Amygdala (tissue), 56 donors: ENCODE results near the gene ZSCAN12.
"Not testable (repeated sequence)": the region's sequence is repeated elsewhere in the genome, so short reads cannot be mapped to it uniquely, and the experiment has no call there.

Experiments
- DNase-seq, 56 donors: peaks; one replicate each; lab custom pipeline; 2025; lab: John Stamatoyannopoulos, UW

ZSCAN12 gene

DNA sequence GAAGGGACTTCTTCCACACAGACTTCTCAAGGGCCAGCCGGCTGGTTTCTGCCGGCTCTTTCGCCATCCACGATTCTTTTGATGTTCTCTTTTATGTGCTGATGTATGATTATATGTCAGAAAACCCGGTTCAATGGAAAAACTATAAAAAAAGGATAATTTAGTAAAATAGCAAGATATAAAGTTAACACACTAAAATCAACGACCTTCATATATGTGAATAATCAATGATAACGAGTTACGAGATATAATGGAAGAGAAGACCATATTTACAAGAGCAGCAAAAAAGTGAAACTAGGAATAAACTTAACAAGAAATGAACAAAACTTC lies 540 bp upstream of the ZSCAN12 start:
- DNase-seq, result no peak

DNA sequence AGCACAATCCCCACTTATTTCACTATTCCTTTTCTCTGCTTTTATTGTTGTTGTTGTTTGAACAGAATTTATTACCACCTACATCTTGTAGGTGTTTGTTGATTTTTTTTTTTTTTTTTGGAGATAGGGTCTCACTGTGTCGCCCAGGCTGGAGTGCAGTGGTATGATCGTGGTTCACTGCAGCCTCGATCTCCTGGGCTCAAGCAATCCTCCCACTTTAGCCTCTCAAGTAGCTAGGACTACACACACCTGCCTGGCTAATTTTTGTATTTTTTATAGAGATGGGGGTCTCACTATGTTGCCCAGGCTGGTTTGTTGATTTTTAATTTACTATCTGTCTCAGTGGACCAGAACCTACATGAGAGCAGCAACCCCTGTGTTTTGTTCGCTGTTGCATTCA lies 3.6 kb downstream of the ZSCAN12 start:
- DNase-seq, result no peak

DNA sequence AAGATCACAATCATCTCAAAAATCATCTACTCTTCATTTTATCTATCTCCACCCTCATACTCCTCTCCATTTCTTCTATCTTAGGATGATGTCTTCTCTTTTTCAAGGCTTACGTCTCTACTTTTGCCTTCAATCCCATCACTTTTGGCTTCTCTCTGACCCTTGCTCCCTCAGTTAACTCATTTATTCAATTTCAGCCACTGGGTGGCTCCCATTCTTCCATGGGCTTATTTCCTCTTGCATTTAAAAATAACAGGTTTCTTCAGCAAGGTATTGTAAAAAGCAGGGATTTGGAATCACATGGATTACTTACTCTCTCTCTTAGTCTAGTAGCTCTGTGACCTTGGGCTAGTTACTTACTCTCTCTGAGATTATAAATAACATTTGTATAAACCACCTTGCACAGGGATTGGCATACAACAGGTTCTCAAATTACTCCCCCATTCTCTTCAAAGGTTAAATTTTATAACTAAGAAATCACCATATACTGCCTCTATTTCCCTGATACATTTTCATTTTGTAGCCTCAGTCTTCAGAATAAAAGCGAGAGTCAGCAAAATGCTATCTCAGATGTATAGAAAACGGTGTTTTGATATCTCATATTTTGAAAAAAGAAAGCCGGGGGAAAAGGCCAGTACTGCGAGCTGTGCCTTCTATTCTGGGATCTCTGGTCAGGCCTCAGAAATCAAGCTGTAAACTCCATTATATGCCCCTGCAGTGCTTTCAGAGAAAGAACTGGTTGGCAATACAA lies 5.5 kb downstream of the ZSCAN12 start:
- no peak for DNase-seq

DNA sequence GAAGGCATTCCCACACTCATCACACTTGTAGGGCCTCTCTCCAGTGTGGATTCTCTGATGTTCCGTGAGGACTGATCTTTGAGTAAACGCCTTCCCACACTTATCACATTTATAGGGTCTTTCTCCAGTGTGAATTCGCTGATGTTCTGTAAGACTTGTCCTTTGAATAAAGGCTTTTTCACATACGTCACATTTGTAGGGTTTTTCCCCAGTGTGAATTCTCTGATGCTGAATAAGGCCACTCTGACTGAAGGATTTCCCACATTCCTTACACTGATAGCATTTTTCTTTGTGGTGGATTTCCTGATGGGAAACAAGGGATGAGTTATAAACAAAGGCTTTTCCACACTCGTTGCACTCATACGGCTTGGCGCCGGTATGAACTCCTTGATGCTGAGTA lies 8.9 kb downstream of the ZSCAN12 start:
- no peak for DNase-seq

DNA sequence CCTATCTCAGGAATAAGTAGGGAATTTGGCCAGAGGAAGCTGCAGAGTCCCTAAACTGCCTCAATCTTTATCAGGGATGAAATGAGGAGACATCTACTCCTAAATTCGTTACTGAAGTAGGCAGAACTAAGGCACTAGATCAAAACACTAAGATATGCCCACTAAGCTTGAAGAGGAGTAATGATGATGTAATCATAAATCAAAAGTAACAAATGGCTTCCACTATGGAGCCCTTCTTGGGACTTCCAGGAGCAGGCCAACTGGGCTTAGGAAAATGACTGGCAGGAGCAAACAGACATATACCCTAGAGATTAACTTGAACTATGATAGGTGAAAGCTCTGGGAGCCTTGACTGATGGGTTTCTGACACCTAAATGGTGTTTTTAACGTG lies 15.4 kb downstream of the ZSCAN12 start:
- DNase-seq, result no peak

DNA sequence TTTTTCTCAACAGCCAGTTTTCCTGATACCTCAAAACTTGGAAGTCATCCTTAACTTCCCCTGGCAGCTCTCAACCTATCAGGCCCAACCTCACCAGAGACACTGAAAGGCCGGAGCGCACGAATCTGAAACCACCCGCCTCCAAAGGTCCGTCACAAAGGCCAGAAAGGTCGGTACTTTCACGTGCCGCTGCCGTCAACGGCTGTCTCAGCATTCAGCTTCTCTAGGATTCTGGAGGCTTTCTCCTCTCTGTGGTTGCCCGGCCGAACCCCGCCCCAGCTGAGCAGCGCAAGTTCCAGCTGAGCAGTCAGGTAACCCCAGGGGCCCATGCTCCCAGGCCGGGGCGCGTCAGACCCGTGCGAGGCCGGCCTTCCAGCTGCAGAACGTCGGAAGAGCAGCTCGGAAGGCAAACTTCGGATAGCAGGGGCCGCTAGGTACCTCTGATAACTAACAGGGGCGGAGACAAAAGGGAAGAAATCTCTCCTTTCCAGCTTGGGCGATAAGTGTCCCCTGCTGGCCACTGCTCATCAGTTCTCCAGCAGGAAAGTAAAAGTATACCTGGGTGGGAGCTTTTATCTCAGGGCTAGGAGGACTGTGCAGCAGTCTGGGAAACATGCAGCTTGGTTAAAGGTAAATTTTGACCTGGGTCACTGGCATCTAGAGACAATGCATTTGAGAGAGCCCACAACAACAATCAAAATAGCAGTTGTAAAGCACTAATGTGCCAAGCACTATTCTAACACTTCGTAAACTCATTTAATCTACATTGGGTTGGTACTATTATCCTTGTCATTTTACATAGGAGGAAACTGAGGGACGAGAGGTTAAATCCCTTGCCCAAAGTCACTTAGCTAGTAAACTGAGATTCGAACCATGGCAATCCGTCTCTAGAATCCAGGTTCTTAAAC lies 16.1 kb downstream of the ZSCAN12 start:
- peak in 53 of 56 donors; percentile 1 to 75 (median 36) for DNase-seq

DNA sequence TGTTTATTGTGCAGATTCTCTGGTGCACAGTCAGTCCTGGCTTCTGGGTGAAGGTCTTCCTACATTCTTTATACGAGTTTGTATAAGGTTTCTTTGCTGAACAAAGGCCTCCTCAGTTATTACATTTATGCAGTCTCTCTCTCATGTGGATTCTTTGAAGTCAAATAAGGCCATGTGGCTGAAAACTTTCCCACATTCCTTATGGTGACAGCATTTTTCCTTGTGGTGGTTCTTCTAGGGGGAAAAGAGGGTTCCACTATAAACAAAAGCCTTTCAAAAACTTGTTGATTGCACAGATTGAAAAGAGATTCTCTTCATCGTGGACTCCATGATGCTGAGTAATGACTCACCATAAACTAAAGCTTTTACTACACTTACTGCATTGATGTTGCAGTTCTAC lies 19.2 kb downstream of the ZSCAN12 start:
- no peak for DNase-seq

DNA sequence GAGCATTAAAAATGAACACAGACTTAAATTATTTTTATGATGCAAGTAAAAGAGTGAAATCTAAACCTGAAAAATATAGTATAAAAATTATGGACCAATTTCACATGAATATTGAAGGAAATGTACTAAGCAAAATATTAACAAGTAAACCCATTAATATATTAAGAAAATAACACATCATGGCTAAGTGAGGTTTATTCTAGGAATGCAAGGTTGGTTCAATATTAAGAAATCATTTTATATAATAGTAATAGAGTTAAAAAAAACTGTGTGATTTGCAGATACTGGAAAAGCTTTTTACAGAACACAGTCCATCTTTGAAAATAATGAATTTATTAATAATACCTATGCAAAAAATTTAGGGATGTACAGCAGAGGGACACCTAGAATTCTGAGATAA lies 20.9 kb downstream of the ZSCAN12 start:
- DNase-seq, result no peak

DNA sequence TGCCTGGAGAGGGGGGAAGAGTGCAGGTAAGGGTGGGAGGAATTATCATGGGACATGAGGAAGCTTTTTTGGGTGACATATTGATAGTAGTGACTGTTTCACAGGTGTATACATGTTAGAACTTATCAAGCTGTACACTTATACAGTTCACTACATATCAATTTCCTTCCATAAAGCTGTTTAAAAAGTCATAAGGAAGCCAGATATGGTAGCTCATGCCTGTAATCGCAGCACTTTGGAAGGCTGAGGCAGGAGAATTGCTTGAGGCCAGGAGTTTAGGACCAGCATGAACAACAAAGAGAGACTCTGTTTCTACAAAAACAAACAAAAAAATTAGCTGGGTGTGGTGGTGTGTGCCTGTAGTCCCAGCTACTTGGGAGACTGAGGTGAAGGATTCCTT lies 21.7 kb downstream of the ZSCAN12 start:
- DNase-seq, result no peak

DNA sequence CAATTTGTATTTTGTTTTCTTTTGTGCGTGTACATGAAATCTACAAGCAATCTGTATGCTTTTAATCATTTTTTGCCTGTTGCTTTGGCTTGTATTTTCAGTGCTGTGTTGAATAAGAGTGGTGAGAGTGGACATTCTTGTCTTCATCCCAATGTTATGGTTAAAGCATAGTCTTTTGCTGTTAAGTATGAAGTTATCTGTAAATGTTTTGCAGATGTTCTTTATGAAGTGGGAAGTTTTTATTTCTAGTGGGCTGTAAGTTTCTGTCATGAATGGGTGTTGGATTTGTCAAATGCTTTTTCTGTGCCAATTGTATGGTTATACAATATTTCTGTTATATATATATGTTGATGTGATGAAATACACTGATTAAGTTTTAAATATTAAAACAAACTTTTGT lies 25.6 kb downstream of the ZSCAN12 start:
- DNase-seq, result no peak

DNA sequence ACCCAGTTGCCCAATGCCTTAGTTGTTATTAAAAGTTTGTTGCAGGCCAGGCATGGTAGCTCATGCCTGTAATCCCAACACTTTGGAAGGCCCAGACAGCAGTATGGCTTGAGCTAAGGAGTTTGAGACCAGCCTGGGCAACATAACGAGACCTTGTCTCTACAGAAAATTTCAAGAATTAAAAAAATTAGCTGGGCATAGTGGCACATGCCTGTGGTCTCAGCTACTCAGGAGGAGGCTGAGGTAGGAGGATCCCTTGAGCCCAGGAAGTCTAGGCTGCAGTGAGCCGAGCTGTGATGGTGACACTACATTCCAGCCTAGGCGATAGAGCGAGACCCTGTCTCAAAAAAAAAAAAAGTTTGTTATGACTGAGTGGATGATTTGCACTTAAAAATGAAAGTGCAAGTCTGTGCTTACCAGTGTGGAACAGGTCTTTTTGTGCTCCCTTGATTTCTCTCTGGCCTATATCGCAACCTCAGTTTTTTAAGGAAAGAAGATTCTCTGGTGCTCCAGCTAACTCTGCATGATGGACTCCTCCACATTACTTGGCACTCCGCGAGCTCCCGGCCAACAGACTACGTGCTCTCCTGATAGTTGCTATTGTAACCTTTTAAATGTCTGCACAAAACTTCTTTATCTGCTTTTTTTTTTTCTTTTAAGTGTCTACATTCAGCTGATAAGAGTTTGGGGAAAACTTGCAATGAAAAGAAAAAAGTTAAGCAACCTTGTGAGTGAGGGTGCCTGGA lies 27.7 kb downstream of the ZSCAN12 start:
- DNase-seq, result no peak

DNA sequence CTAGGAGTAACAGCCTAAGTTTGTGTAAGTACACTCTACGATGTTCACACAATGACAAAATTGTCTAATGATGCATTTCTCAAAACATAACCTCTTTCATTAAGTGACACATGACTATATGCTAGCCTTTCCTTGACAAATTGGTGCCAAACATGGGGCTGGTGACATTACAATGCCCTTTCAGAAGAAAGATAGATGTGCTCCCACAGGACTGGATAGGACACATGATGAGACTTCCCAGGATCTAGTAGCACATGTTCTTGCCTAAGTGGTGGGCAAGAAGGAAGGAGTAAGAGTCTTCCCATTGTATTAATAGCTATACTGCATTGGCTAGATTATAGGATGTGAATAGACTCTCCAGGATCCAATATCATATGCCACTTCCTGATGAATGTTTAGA lies 28.3 kb downstream of the ZSCAN12 start:
- DNase-seq, result no peak

DNA sequence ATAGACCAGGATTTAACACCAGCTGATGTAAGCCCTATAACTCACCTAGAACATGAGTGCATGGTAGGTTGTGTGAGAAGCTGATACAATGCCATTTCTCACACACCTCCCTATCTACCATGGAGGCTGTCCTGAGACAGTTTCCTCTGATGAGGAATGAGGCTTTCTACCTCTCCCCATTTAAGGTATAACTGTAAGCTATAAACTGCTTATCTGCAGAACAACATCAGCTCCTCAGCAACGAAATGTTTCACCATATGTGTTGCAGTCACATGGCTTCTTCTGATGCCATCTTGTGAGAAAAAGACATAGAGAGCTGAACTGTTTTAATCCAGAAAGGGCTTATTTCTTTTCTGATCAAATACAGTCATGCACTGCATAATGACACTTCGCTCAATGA lies 29.1 kb downstream of the ZSCAN12 start:
- no peak for DNase-seq

DNA sequence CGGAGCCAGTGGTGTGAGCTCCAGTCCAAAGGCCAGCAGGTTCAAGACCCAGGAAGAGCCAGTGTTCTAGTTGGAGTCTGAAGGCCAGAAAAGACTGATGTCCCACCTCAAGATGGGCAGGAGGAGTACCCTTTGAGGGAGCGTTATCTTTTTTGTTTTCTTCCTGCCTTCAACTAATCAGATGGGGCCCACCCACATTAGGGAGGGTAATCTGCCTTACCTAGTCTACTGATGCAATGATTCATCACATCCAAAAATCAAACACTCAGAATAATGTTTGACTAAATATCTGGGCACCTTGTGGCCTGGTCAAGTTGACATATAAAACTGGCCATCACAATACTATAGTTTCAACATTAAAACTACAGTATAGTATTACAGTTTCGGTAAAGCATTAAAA lies 30.1 kb downstream of the ZSCAN12 start:
- no peak for DNase-seq

DNA sequence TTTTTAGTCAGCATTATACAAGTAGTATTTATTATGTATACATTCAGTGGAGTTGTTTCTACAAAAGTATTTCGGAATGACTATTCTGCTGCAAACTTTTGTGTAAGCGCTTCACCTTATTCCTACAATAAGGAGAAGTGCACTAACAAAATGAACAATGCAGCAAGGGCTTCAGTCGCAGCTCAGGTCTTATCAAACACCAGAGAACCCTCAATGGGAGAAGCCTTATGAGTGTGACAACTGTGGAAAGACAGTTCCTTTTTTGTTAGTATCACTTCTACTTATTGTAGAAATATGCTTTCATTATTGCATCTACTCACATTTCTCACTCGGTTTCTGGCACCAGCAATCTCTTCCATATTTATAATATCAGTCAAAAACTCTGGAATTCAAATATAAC lies 31.0 kb downstream of the ZSCAN12 start:
- no peak for DNase-seq

DNA sequence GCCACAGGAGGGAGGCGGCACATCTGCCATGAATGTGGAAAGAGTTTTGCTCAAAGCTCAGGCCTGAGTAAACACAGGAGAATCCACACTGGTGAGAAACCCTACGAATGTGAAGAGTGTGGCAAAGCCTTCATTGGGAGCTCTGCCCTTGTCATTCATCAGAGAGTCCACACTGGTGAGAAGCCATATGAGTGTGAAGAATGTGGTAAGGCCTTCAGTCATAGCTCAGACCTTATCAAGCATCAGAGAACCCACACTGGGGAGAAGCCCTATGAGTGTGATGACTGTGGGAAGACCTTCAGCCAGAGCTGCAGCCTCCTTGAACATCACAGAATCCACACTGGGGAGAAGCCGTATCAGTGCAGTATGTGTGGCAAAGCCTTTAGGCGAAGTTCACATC lies 34.0 kb downstream of the ZSCAN12 start:
- not testable (repeated sequence) for DNase-seq

DNA sequence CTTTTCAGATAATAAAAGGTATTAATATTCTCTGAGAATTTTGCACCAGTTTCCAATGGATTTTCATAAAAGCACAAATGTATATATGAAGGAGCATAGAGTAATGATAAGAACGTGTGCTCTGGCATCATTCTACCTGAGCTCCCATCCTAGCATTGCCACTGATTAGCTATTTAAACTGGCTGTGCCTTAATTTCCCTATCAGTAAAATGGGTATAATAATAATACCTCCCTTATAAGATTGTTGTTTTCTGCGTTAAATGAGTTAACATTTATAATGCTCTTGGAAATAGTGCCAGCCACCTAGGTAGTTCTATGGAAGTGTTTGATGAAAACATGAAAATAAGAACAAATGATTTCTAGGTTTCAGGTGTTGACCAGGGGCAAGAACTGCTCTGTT lies 38.6 kb downstream of the ZSCAN12 start:
- DNase-seq, result no peak

DNA sequence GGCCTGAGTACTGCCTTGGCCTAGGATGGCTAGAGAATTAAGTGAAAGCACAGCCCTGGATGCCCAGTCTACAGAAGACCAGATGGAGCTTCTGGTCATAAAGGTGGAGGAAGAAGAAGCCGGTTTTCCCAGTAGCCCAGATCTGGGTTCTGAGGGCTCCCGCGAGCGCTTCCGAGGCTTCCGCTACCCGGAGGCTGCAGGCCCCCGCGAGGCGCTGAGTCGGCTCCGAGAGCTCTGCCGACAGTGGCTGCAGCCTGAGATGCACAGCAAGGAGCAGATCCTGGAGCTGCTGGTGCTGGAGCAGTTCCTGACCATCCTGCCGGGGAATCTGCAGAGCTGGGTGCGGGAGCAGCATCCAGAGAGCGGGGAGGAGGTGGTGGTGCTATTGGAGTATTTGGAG lies 40.0 kb downstream of the ZSCAN12 start:
- not testable (repeated sequence) for DNase-seq

DNA sequence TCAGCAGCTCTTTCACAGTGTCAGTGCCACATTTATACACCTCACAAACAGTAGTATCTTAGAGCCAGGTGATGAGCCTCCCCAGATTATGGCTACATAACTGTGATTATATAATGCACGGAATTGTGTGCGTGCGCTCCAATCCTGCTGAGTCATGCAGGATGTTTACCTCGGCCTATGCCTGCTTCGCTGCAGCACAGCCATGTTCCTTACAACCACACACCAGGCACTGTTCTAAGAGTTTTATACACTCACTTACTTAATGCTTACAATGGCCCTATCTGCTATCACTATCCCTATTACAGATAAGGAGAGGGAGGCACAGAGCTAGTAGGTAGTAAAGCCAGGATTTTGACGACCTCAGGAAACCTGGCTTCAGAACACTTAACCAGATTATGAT lies 42.5 kb downstream of the ZSCAN12 start:
- DNase-seq, result peak in 7 of 56 donors; percentile 1 to 43 (median 22)

DNA sequence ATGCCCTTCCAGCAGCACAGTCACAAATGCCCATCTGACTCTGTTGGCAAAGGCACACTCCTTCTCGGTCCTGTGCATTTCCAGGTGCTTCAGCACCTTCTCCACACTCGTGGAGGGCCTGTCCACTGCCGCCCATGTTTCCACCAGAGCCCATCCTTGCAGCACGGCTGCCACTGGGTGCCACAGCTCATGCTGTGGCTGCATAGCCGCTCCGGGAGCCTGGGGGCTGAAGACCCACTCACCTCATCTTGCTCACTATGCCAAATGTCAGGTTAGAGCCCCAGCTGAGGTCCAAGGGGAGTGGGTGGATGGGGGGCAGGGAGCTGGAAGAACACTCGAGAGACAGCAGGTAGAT lies 42.9 kb downstream of the ZSCAN12 start:
- DNase-seq, result peak in 3 of 56 donors; percentile 22 to 35 (median 32)
